Endothelial cell (in vitro differentiated cells): ENCODE measurements around the gene SPG7. TPM values are rescaled to one million over a fixed set of nuclear protein-coding genes. Genes with fewer than 3 reads are reported as not detected.

ENCODE experiments used
- DNase-seq: peaks from one replicate; pipeline ENCODE4 v3.0.0; 2021; ENCODE audit warnings: low spot score
- H3K27ac Mint-ChIP-seq: one replicate; pipeline ENCODE4 v1.8.0; 2021; ENCODE audit warnings: mixed read lengths, inconsistent platforms; ENCODE audit not compliant: unreplicated experiment
- H3K27me3 Mint-ChIP-seq: one replicate; pipeline ENCODE4 v1.8.0; 2021; ENCODE audit warnings: mild to moderate bottlenecking, moderate library complexity, mixed read lengths, inconsistent platforms; ENCODE audit not compliant: unreplicated experiment
- H3K36me3 Mint-ChIP-seq: one replicate; pipeline ENCODE4 v1.8.0; 2021; ENCODE audit warnings: mild to moderate bottlenecking, low read depth, mixed read lengths, inconsistent platforms; ENCODE audit not compliant: unreplicated experiment
- H3K4me1 Mint-ChIP-seq: one replicate; pipeline ENCODE4 v1.8.0; 2021; ENCODE audit warnings: mild to moderate bottlenecking, mixed read lengths, inconsistent platforms; ENCODE audit not compliant: unreplicated experiment
- H3K4me3 Mint-ChIP-seq: one replicate; pipeline ENCODE4 v1.8.0; 2021; ENCODE audit warnings: mild to moderate bottlenecking, mixed read lengths, inconsistent platforms; ENCODE audit not compliant: unreplicated experiment
- H3K9me3 Mint-ChIP-seq: one replicate; pipeline ENCODE4 v1.8.0; 2021; ENCODE audit warnings: mixed read lengths, inconsistent platforms; ENCODE audit not compliant: unreplicated experiment
- total RNA-seq: library from RNA; stranded (reverse); fragmentation: NEBNext Ultra II Directional; extraction: Animal tissue kit (Norgen Biotek cat#: 25700); gene quantifications from one replicate; pipeline ENCODE4 v1.2.1, GENCODE V29; 2021; ENCODE audit not compliant: unreplicated experiment
- TF ChIP-seq, protein P1 (sequence below): fragments of 200-600 bp; sonication (generic); IDR thresholded peaks from one replicate; pipeline ENCODE4 v1.5.0; 2021; ENCODE audit warnings: antibody characterized with exemption; ENCODE audit not compliant: unreplicated experiment

Gene SPG7
- total RNA-seq, 1 donor from 2014 or later, result 207 TPM

DNA sequence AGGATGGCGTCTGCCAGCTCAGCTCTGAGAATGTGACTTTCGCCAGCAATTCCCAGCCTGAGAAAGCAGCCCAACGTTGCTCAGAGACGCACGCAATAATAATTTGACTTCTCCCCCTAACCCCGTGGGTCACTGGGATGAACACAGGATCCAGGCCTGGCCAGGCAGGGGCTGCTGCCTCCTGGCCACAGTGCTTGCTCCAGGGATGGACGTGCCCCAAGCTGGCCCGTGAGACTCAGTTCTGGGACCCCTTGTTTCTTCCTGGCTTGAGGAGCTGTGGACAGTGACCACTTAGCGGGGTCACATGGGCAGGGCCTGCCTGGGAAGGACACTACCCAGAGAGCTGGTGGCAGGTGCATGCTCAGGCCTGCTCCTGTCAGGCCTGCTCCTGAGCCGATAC, 91.7 kb downstream of the SPG7 start:
- H3K4me1 Mint-ChIP-seq, result peaks cover 5% of the 10 kb centered on the region
- H3K9me3 Mint-ChIP-seq, result no peaks in the 10 kb centered on the region
- TF ChIP-seq, protein P1, sequence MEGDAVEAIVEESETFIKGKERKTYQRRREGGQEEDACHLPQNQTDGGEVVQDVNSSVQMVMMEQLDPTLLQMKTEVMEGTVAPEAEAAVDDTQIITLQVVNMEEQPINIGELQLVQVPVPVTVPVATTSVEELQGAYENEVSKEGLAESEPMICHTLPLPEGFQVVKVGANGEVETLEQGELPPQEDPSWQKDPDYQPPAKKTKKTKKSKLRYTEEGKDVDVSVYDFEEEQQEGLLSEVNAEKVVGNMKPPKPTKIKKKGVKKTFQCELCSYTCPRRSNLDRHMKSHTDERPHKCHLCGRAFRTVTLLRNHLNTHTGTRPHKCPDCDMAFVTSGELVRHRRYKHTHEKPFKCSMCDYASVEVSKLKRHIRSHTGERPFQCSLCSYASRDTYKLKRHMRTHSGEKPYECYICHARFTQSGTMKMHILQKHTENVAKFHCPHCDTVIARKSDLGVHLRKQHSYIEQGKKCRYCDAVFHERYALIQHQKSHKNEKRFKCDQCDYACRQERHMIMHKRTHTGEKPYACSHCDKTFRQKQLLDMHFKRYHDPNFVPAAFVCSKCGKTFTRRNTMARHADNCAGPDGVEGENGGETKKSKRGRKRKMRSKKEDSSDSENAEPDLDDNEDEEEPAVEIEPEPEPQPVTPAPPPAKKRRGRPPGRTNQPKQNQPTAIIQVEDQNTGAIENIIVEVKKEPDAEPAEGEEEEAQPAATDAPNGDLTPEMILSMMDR, result no peak
- H3K27ac Mint-ChIP-seq, result no peak overlapping the region
- H3K27me3 Mint-ChIP-seq, result peaks cover 3% of the 10 kb centered on the region
- no peak for DNase-seq
- H3K36me3 Mint-ChIP-seq, result no peaks in the 10 kb centered on the region
- no peak overlapping the region for H3K4me3 Mint-ChIP-seq

DNA sequence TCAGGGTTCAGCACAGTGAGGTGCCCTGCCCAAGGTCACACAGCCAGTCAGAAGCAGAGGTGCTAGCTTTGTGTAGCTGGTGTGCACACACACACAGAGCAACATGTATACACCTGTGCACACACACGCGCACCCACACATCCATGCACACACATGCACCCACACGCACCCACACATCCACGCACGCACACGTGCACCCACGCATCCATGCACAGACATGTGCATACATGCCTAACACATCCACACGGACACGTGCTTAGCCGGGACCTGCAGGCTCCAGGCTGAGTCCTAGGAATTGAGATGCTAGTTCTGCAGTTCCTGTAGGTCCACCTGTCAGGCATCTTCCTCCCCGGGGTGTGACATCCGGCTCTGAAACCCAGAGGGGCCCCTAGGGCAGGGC, 92.2 kb downstream of the SPG7 start:
- H3K36me3 Mint-ChIP-seq, result no peaks in the 10 kb centered on the region
- no peak overlapping the region for H3K27ac Mint-ChIP-seq
- peaks cover 5% of the 10 kb centered on the region for H3K4me1 Mint-ChIP-seq
- peaks cover 3% of the 10 kb centered on the region for H3K27me3 Mint-ChIP-seq
- no peak overlapping the region for H3K4me3 Mint-ChIP-seq
- TF ChIP-seq, protein P1, result no peak
- no peaks in the 10 kb centered on the region for H3K9me3 Mint-ChIP-seq
- DNase-seq, result no peak

DNA sequence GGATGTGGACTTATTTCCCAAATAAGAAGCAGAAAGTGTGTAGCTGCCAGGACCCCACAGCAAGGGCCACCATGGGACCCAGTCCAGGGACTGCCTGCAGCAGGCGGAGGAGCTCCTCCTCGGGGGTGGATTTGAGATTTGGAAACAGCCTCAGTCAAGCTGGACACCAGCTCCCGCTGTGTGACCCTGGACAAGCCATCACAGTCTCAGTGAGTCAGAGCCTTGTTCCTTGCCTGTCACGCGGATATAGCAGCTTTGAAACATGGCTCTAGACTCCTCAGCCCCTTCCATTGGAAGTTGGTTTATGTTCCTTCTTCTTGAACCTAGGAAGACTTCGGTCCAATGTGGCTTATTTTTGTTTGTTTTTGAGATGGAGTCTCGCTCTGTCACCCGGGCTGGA, 92.8 kb downstream of the SPG7 start:
- Mint-ChIP-seq H3K36me3 (no peaks in the 10 kb centered on the region), H3K9me3 (no peaks in the 10 kb centered on the region), H3K4me1 (peaks cover 5% of the 10 kb centered on the region), H3K4me3 (no peak overlapping the region), H3K27me3 (no peaks in the 10 kb centered on the region), H3K27ac (no peak overlapping the region)
- no peak for DNase-seq
- TF ChIP-seq, protein P1, result no peak

DNA sequence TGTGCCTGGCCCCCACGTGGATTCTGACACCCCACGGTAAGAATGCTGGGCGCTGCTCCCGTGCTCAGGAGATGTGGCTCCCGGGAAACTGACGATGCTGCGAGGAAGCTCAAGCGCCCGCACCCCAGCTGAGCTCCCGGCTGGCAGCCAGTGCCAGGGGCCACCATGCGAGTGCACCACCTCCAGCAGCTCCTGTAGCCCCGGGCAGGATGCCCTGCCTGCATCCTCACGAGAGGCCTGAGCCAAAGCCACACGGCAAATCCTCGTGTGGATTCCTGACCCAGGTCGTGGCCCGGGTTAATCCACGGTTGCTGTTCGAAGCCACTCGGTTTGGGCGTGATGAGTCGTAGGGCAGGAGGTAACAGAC, 93.7 kb downstream of the SPG7 start:
- Mint-ChIP-seq H3K36me3 (no peaks in the 10 kb centered on the region), H3K27ac (no peak overlapping the region), H3K4me1 (peaks cover 5% of the 10 kb centered on the region), H3K9me3 (no peaks in the 10 kb centered on the region), H3K4me3 (no peak overlapping the region), H3K27me3 (no peaks in the 10 kb centered on the region)
- DNase-seq, result no peak
- TF ChIP-seq, protein P1, result no peak

DNA sequence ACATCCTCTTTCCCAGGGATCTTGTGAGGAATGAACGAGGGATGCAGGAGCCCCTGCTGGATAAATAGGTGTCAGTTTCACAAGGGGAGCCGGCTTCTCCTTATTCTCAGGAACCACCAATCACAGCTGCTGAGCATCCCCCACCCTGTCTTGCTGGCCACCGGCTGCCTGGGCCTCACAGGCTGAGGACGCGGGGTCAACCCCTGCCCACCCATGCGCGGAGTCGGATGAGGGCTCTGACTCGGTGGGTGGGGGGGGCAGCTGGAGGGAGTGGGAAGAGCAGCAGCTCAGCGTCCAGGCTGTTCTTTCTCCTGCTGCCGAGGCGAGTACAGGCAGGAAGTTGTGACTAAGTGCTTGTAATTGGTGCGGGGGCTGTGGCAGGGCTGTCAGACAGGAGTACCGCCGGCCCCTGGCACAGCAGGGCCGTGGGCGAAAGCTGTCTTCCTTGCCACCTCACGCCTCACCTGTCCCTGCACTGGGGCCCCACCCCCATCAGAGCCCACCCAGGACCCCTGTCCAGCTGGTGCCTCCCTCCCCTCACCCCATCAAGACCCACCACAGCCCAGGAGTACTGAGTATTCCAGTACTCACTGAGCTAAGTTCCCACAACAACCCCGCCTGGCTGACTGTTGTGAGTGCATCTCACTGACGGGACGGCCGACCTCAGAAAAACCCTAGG, 94.2 kb downstream of the SPG7 start:
- TF ChIP-seq, protein P1, result no peak
- H3K27ac Mint-ChIP-seq, result no peak overlapping the region
- no peak overlapping the region for H3K4me3 Mint-ChIP-seq
- H3K4me1 Mint-ChIP-seq, result peaks cover 5% of the 10 kb centered on the region
- H3K27me3 Mint-ChIP-seq, result no peaks in the 10 kb centered on the region
- H3K36me3 Mint-ChIP-seq, result no peaks in the 10 kb centered on the region
- peak; percentile 47 for DNase-seq
- H3K9me3 Mint-ChIP-seq, result no peaks in the 10 kb centered on the region
